B cell (primary cell): ENCODE data around the gene ZNF555. TPM values are rescaled to one million over a fixed set of nuclear protein-coding genes. Genes with fewer than 3 reads are reported as not detected.

ENCODE experiments used
- ATAC-seq: fragments of 200-7000 bp; cut with Tn5 transposase; one replicate; pipeline ENCODE4 v1.10.0; 2021; ENCODE audit warnings: low read depth, mild to moderate bottlenecking, moderate number of reproducible peaks, moderate library complexity
- CTCF ChIA-PET: fragments of 350-600 bp; sonication (Branson Sonifier 250); formaldehyde crosslinking; loops from one replicate; lab custom pipeline; 2021; ENCODE audit warnings: antibody characterized with exemption, inconsistent platforms; lab: Charles Lee
- POLR2A ChIA-PET: fragments of 350-600 bp; sonication (Branson Sonifier 250); formaldehyde crosslinking; loops from one replicate; lab custom pipeline; 2021; ENCODE audit warnings: antibody characterized with exemption; lab: Charles Lee
- DNase-seq: peaks from one replicate; pipeline ENCODE4 v3.0.0; 2013
- H2AFZ ChIP-seq: 2 replicates; pipeline ENCODE4 v1.6.1; 2012; ENCODE audit warnings: mild to moderate bottlenecking, low read depth, low read length; ENCODE audit not compliant: insufficient read depth, poor library complexity, severe bottlenecking
- H3K27ac ChIP-seq, 2 donors: 1 replicate in 1 of 2; 2 replicates in 1 of 2; pipeline ENCODE4 v1.5.1; 2012 to 2013; ENCODE audit warnings: low read length in 2 of 2, mild to moderate bottlenecking in 2 of 2, moderate library complexity in 1 of 2
- H3K27me3 ChIP-seq, 4 experiments: fragments of 200-600 bp in 1 of 4; sonication (generic) in 1 of 4; replicated peaks in 1 of 4; 1 replicate in 2 of 4; 2 replicates in 2 of 4; pipeline versions ENCODE4 v1.6.1 to v1.7.0; 2013 to 2016; ENCODE audit warnings: low read length in 3 of 4, mild to moderate bottlenecking in 2 of 4, mixed read lengths in 1 of 4, moderate library complexity in 1 of 4; ENCODE audit not compliant: insufficient read depth in 4 of 4, control insufficient read depth in 3 of 4; ENCODE audit errors: control extremely low read depth in 1 of 4
- H3K36me3 ChIP-seq, 2 experiments: replicated peaks in 1 of 2; 1 replicate in 1 of 2; 2 replicates in 1 of 2; pipeline versions ENCODE4 v1.6.1 to v1.7.1; 2013; ENCODE audit warnings: low read length in 1 of 2; ENCODE audit not compliant: insufficient read depth in 2 of 2, control insufficient read depth in 1 of 2; ENCODE audit errors: control extremely low read depth in 1 of 2, extremely low read depth in 1 of 2
- H3K4me1 ChIP-seq, 2 donors: fragments of 200-600 bp in 1 of 2; sonication (generic) in 1 of 2; 1 replicate in 1 of 2; 2 replicates in 1 of 2; pipeline versions ENCODE4 v1.5.1 to v1.6.1; 2013 to 2017; ENCODE audit warnings: low read length in 2 of 2; ENCODE audit not compliant: control insufficient read depth in 2 of 2, insufficient read depth in 2 of 2
- H3K4me2 ChIP-seq: replicated peaks from 2 replicates; pipeline ENCODE3; 2012; ENCODE audit warnings: mild to moderate bottlenecking, low read depth, low read length; ENCODE audit not compliant: poor library complexity, severe bottlenecking
- H3K4me3 ChIP-seq, 5 experiments: fragments of 200-600 bp in 1 of 5; sonication (generic) in 1 of 5; 1 replicate in 3 of 5; 2 replicates in 2 of 5; pipeline versions ENCODE4 v1.5.1 to v1.7.0; 2011 to 2016; ENCODE audit warnings: low read length in 4 of 5, mild to moderate bottlenecking in 4 of 5, low read depth in 2 of 5, control low read depth in 1 of 5, moderate library complexity in 1 of 5; ENCODE audit not compliant: insufficient read depth in 1 of 5; ENCODE audit errors: control extremely low read depth in 1 of 5, extremely low read depth in 1 of 5
- H3K79me2 ChIP-seq: fragments of 200-600 bp; sonication (generic); one replicate; pipeline ENCODE4 v1.6.0; 2016; ENCODE audit warnings: low read length; ENCODE audit not compliant: control insufficient read depth, insufficient read depth
- H3K9ac ChIP-seq: fragments of 200-600 bp; sonication (generic); 2 replicates; pipeline ENCODE4 v1.6.1; 2017; ENCODE audit warnings: mild to moderate bottlenecking, low read length, moderate library complexity
- H3K9me3 ChIP-seq, 3 donors: one replicate each; pipeline versions ENCODE4 v1.6.1 to v1.7.1; 2013; ENCODE audit warnings: low read length in 2 of 3; ENCODE audit not compliant: control insufficient read depth in 2 of 3, insufficient read depth in 1 of 3; ENCODE audit errors: control extremely low read depth in 1 of 3
- H4K20me1 ChIP-seq: 2 replicates; pipeline ENCODE4 v1.6.0; 2012; ENCODE audit warnings: mild to moderate bottlenecking, low read length; ENCODE audit not compliant: insufficient read depth, control insufficient read depth, poor library complexity, severe bottlenecking
- H3K27ac Mint-ChIP-seq: one replicate; pipeline ENCODE4 v1.8.0; 2021; ENCODE audit warnings: mixed read lengths
- H3K27me3 Mint-ChIP-seq: one replicate; pipeline ENCODE4 v1.8.0; 2021; ENCODE audit warnings: mixed read lengths
- H3K4me1 Mint-ChIP-seq: one replicate; pipeline ENCODE4 v1.8.0; 2021; ENCODE audit warnings: mixed read lengths
- H3K4me3 Mint-ChIP-seq: one replicate; pipeline ENCODE4 v1.8.0; 2021; ENCODE audit warnings: mixed read lengths
- H3K9me3 Mint-ChIP-seq: one replicate; pipeline ENCODE4 v1.8.0; 2022; ENCODE audit warnings: mixed read lengths; ENCODE audit not compliant: insufficient read depth
- CTCF ChIP-seq: fragments of 200-600 bp; IDR thresholded peaks from one replicate; pipeline ENCODE4 v1.8.0; 2022; ENCODE audit warnings: antibody characterized with exemption, mild to moderate bottlenecking
- EZH2 ChIP-seq: IDR thresholded peaks from 2 replicates; pipeline ENCODE4 v1.6.1; 2012; ENCODE audit warnings: borderline replicate concordance, low read depth, mild to moderate bottlenecking, moderate library complexity, low read length; ENCODE audit not compliant: insufficient read depth, poor library complexity, severe bottlenecking
- WGBS: methylation state at CpG from one replicate; pipeline ENCODE4 v1.1.5; 2013; ENCODE audit warnings: missing lambda C conversion rate; ENCODE audit not compliant: insufficient coverage; 5-methylcytosine and 5-hydroxymethylcytosine counted together
- intact Hi-C: fragments of 100-400 bp; cut with micrococcal nuclease; formaldehyde crosslinking; loops from one replicate; pipeline ENCODE4 v1.10.0; 2022
- polyA plus RNA-seq: library from polyadenylated mRNA; depleted of rRNA; stranded (reverse); fragments of >200 nt; gene quantifications from 2 replicates; pipeline ENCODE4 v1.2.3, GENCODE V29; 2012
- total RNA-seq, 2 donors: library from RNA; stranded (reverse); fragments of 120-200 nt in 1 of 2; gene quantifications; 1 replicate in 1 of 2; 2 replicates in 1 of 2; pipeline versions ENCODE4 v1.2.3 to v1.2.4, GENCODE V29; 2013 to 2022

The ZNF555 gene
- total and polyA plus RNA-seq, 2 donors (not counting 1 experiment from before 2014, with no cell fraction given), result 1.8 to 7.4 TPM

GRCh38 chr19:2850256-2850925 is 9.1 kb downstream of the ZNF555 start:
- Histone ChIP-seq H4K20me1 (no peaks in the 10 kb centered on the region), H3K4me3 (no peak overlapping the region), H3K9me3 (peaks cover 27 to 39% (median 33%) of the 10 kb centered on the region in 3 donors), H3K27ac (no peak overlapping the region), H3K79me2 (peaks cover 29% of the 10 kb centered on the region), H3K9ac (no peak overlapping the region), H2AFZ (no peak overlapping the region), H3K36me3 (peaks cover 31 to 34% of the 10 kb centered on the region in 2 experiments), H3K27me3 (no peaks in the 10 kb centered on the region), H3K4me2 (no peak overlapping the region), H3K4me1 (peaks cover 3 to 5% of the 10 kb centered on the region in 2 donors)
- DNase-seq (no peak), ATAC-seq (no peak)
- no peak for TF ChIP-seq EZH2
- TF ChIP-seq CTCF, result no peak
- WGBS, result no CpG with 5 or more reads among the region's 3 CpGs
- H3K27me3 Mint-ChIP-seq, result no peaks in the 10 kb centered on the region
- no peak overlapping the region for H3K27ac Mint-ChIP-seq
- no peak overlapping the region for H3K4me3 Mint-ChIP-seq
- CTCF ChIA-PET, result interaction anchor here (0.5 kb wide), 1 partner anchor 63 kb away, joined by 4 read pairs; no protein-coding TSS in a partner anchor
- POLR2A ChIA-PET, result interaction anchor here (0.6 to 0.7 kb wide), 4 partner anchors 22 to 927 kb away, joined by 3 to 5 read pairs (median 3); no protein-coding TSS in a partner anchor
- peaks cover 10% of the 10 kb centered on the region for H3K9me3 Mint-ChIP-seq
- intact Hi-C loops, result no loop called here
- H3K4me1 Mint-ChIP-seq, result peaks cover 11% of the 10 kb centered on the region

DNA sequence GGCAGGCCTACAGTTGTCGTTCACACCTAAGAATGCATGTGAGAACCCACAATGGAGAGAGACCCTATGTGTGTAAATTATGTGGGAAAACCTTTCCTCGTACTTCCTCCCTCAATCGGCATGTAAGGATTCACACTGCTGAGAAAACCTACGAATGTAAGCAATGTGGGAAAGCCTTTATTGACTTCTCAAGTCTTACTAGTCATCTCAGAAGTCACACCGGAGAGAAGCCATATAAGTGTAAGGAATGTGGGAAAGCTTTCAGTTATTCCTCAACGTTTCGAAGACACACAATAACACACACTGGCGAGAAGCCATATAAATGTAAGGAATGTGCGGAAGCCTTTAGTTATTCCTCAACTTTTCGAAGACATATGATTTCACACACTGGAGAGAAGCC is 11.3 kb downstream of the ZNF555 start:
- WGBS, result no CpG with 5 or more reads among the region's 10 CpGs
- H3K9ac ChIP-seq, result no peak overlapping the region
- H3K79me2 ChIP-seq, result peaks cover 9% of the 10 kb centered on the region
- Mint-ChIP-seq H3K9me3 (peaks cover 10% of the 10 kb centered on the region), H3K4me3 (no peak overlapping the region), H3K27ac (no peak overlapping the region), H3K4me1 (peaks cover 16% of the 10 kb centered on the region), H3K27me3 (no peaks in the 10 kb centered on the region)
- H4K20me1 ChIP-seq, result no peaks in the 10 kb centered on the region
- no peaks in the 10 kb centered on the region for H3K27me3 ChIP-seq
- CTCF ChIA-PET, result no interaction called here
- no peak for DNase-seq
- H3K36me3 ChIP-seq, result peaks cover 33 to 34% of the 10 kb centered on the region in 2 experiments
- H2AFZ ChIP-seq, result no peak overlapping the region
- H3K4me2 ChIP-seq, result no peak overlapping the region
- intact Hi-C loops, result no loop called here
- TF ChIP-seq EZH2 (no peak), CTCF (no peak)
- ATAC-seq, result no peak
- H3K4me3 ChIP-seq, result peak overlapping the region in 1 of 5 experiments; percentile 20
- H3K4me1 ChIP-seq, result peaks cover 3 to 5% of the 10 kb centered on the region in 2 donors
- no peak overlapping the region for H3K27ac ChIP-seq
- POLR2A ChIA-PET, result no interaction called here
- H3K9me3 ChIP-seq, result peaks cover 27 to 39% (median 38%) of the 10 kb centered on the region in 3 donors
